ENCODE results near the gene ASAH2B.
"Not testable (repeated sequence)": the region's sequence is repeated elsewhere in the genome, so short reads cannot be mapped to it uniquely, and the experiment has no call there.

The ASAH2B gene

GRCh38 chr10:50723812-50724211, 15.9 kb upstream of the ASAH2B start:
- H2AFZ ChIP-seq (ENCODE audit: low read length), result 0 out of 2 replicates have a peak overlapping the region, but pooled peaks have one; percentile 16
- H3K4me2 ChIP-seq (ENCODE audit: low read depth, low read length), result peak overlapping the region; percentile 55
- H3K27me3 ChIP-seq (replicated peaks; ENCODE audit: insufficient read depth, low read length); H3K79me2 ChIP-seq (ENCODE audit: low read length); H3K9ac ChIP-seq (ENCODE audit: low read length); H3K4me1 ChIP-seq (ENCODE audit: low read length); H3K36me3 ChIP-seq (replicated peaks; ENCODE audit: insufficient read depth, low read length); H4K20me1 ChIP-seq (ENCODE audit: insufficient read depth, low read length); H3K9me3 ChIP-seq (replicated peaks; ENCODE audit: insufficient read depth, low read length); H3K9me2 ChIP-seq (replicated peaks; ENCODE audit: insufficient read depth, low read length); H3K27ac ChIP-seq (ENCODE audit: low read length); H3F3A ChIP-seq (ENCODE audit: insufficient read depth, low read length); H3K4me3 ChIP-seq (ENCODE audit: low read length): not testable (repeated sequence)
- DNase-seq, result peak; percentile 68

- not testable (repeated sequence) for H4K20me1 ChIP-seq (ENCODE audit: insufficient read depth, low read length); H3K27me3 ChIP-seq (replicated peaks; ENCODE audit: insufficient read depth, low read length); H3K9me3 ChIP-seq (replicated peaks; ENCODE audit: insufficient read depth, low read length); H3F3A ChIP-seq (ENCODE audit: insufficient read depth, low read length); H3K79me2 ChIP-seq (ENCODE audit: low read length); H3K4me1 ChIP-seq (ENCODE audit: low read length); H3K36me3 ChIP-seq (replicated peaks; ENCODE audit: insufficient read depth, low read length); H3K9me2 ChIP-seq (replicated peaks; ENCODE audit: insufficient read depth, low read length); H3K4me2 ChIP-seq (ENCODE audit: low read depth, low read length); H3K4me3 ChIP-seq (ENCODE audit: low read length); H3K9ac ChIP-seq (ENCODE audit: low read length); DNase-seq; H2AFZ ChIP-seq (ENCODE audit: low read length); H3K27ac ChIP-seq (ENCODE audit: low read length)
Observed at GRCh38 chr10:50728112-50728511, 11.6 kb upstream of the ASAH2B start.

GRCh38 chr10:50738987-50739617, 634 bp upstream of the ASAH2B start:
- not testable (repeated sequence) for H3F3A ChIP-seq (ENCODE audit: insufficient read depth, low read length); H3K27me3 ChIP-seq (replicated peaks; ENCODE audit: insufficient read depth, low read length); H4K20me1 ChIP-seq (ENCODE audit: insufficient read depth, low read length); H3K9me2 ChIP-seq (replicated peaks; ENCODE audit: insufficient read depth, low read length); H3K79me2 ChIP-seq (ENCODE audit: low read length); H3K36me3 ChIP-seq (replicated peaks; ENCODE audit: insufficient read depth, low read length); H3K9me3 ChIP-seq (replicated peaks; ENCODE audit: insufficient read depth, low read length); H3K4me1 ChIP-seq (ENCODE audit: low read length); DNase-seq
- H2AFZ ChIP-seq (ENCODE audit: low read length), result peak overlapping the region; percentile 98
- peak overlapping the region; percentile 95 for H3K4me3 ChIP-seq (ENCODE audit: low read length)
- peak overlapping the region; percentile 77 for H3K9ac ChIP-seq (ENCODE audit: low read length)
- peak overlapping the region; percentile 19; the same call in 1 of the 2 replicates for H3K27ac ChIP-seq (ENCODE audit: low read length)
- H3K4me2 ChIP-seq (ENCODE audit: low read depth, low read length), result peak overlapping the region; percentile 83

- no peak overlapping the region; the same call in 1 of the 2 replicates for H3K27ac ChIP-seq (ENCODE audit: low read length)
- H4K20me1 ChIP-seq (ENCODE audit: insufficient read depth, low read length), result no peaks in the 10 kb centered on the region
- no peaks in the 10 kb centered on the region for H3K27me3 ChIP-seq (replicated peaks; ENCODE audit: insufficient read depth, low read length)
- peak; percentile 10 for DNase-seq
- no peaks in the 10 kb centered on the region for H3K9me3 ChIP-seq (replicated peaks; ENCODE audit: insufficient read depth, low read length)
- peak overlapping the region; percentile 95 for H3K4me3 ChIP-seq (ENCODE audit: low read length)
- no peaks in the 10 kb centered on the region for H3K9me2 ChIP-seq (replicated peaks; ENCODE audit: insufficient read depth, low read length)
- no peaks in the 10 kb centered on the region for H3K36me3 ChIP-seq (replicated peaks; ENCODE audit: insufficient read depth, low read length)
- H3F3A ChIP-seq (ENCODE audit: insufficient read depth, low read length), result no peaks in the 10 kb centered on the region
- H3K4me2 ChIP-seq (ENCODE audit: low read depth, low read length), result peak overlapping the region; percentile 83
- H3K4me1 ChIP-seq (ENCODE audit: low read length), result no peaks in the 10 kb centered on the region
- peak overlapping the region; percentile 77 for H3K9ac ChIP-seq (ENCODE audit: low read length)
- 0 out of 2 replicates have a peak, but pooled peaks cover 2% of the 10 kb centered on the region for H3K79me2 ChIP-seq (ENCODE audit: low read length)
- TF ChIP-seq CTCF (IDR thresholded peaks at IDR 0.05; ENCODE audit: low read length), result no peak
- no peak for TF ChIP-seq EZH2 (optimal IDR thresholded peaks at IDR 0.05; ENCODE audit: low read depth, low read length)
- no peak for TF ChIP-seq EZH2phosphoT487 (IDR thresholded peaks at IDR 0.05; ENCODE audit: low read length)
- H2AFZ ChIP-seq (ENCODE audit: low read length), result peak overlapping the region; percentile 98
Observed at GRCh38 chr10:50740293-50740648, 535 bp downstream of the ASAH2B start.

- not testable (repeated sequence) for H2AFZ ChIP-seq (ENCODE audit: low read length); DNase-seq; H3K4me3 ChIP-seq (ENCODE audit: low read length); H3K27me3 ChIP-seq (replicated peaks; ENCODE audit: insufficient read depth, low read length); H3F3A ChIP-seq (ENCODE audit: insufficient read depth, low read length); H3K9me2 ChIP-seq (replicated peaks; ENCODE audit: insufficient read depth, low read length); H3K4me1 ChIP-seq (ENCODE audit: low read length); H3K4me2 ChIP-seq (ENCODE audit: low read depth, low read length); H3K27ac ChIP-seq (ENCODE audit: low read length); H3K9ac ChIP-seq (ENCODE audit: low read length); H3K36me3 ChIP-seq (replicated peaks; ENCODE audit: insufficient read depth, low read length); H4K20me1 ChIP-seq (ENCODE audit: insufficient read depth, low read length); H3K9me3 ChIP-seq (replicated peaks; ENCODE audit: insufficient read depth, low read length); H3K79me2 ChIP-seq (ENCODE audit: low read length)
Observed at GRCh38 chr10:50742820-50743219, 3.1 kb downstream of the ASAH2B start.

GRCh38 chr10:50766774-50767513, 27.2 kb downstream of the ASAH2B start:
- not testable (repeated sequence) for H3F3A ChIP-seq (ENCODE audit: insufficient read depth, low read length); H3K4me3 ChIP-seq (ENCODE audit: low read length)

GRCh38 chr10:50772042-50772441, 32.3 kb downstream of the ASAH2B start:
- H3K4me1 ChIP-seq (ENCODE audit: low read length); H3K79me2 ChIP-seq (ENCODE audit: low read length); DNase-seq; H3K9me2 ChIP-seq (replicated peaks; ENCODE audit: insufficient read depth, low read length); H3K4me2 ChIP-seq (ENCODE audit: low read depth, low read length); H3K27me3 ChIP-seq (replicated peaks; ENCODE audit: insufficient read depth, low read length); H3K4me3 ChIP-seq (ENCODE audit: low read length); H2AFZ ChIP-seq (ENCODE audit: low read length); H3K9ac ChIP-seq (ENCODE audit: low read length); H3F3A ChIP-seq (ENCODE audit: insufficient read depth, low read length); H3K36me3 ChIP-seq (replicated peaks; ENCODE audit: insufficient read depth, low read length); H4K20me1 ChIP-seq (ENCODE audit: insufficient read depth, low read length); H3K27ac ChIP-seq (ENCODE audit: low read length); H3K9me3 ChIP-seq (replicated peaks; ENCODE audit: insufficient read depth, low read length): not testable (repeated sequence)

More at GRCh38 chr10:50766774-50767513, 27.2 kb downstream of the ASAH2B start:
- not testable (repeated sequence) for H3K27ac ChIP-seq (ENCODE audit: low read length); H3K4me1 ChIP-seq (ENCODE audit: low read length); H4K20me1 ChIP-seq (ENCODE audit: insufficient read depth, low read length); H2AFZ ChIP-seq (ENCODE audit: low read length); H3K9me3 ChIP-seq (replicated peaks; ENCODE audit: insufficient read depth, low read length); DNase-seq; H3K36me3 ChIP-seq (replicated peaks; ENCODE audit: insufficient read depth, low read length); H3K9me2 ChIP-seq (replicated peaks; ENCODE audit: insufficient read depth, low read length); H3K27me3 ChIP-seq (replicated peaks; ENCODE audit: insufficient read depth, low read length); H3K9ac ChIP-seq (ENCODE audit: low read length); H3K4me2 ChIP-seq (ENCODE audit: low read depth, low read length); H3K79me2 ChIP-seq (ENCODE audit: low read length)
